Glomerular visceral epithelial cell (primary cell): ENCODE results near the gene PRKCB.

Experiments used
- DNase-seq: peaks from one replicate; pipeline ENCODE4 v3.0.0-alpha.2; 2016; ENCODE audit errors: extremely low spot score

Gene PRKCB

GRCh38 chr16:24166661-24167528 lies 331.1 kb downstream of the PRKCB start:
- no peak for DNase-seq

GRCh38 chr16:24168856-24169255 lies 333.1 kb downstream of the PRKCB start:
- no peak for DNase-seq

GRCh38 chr16:24170407-24170806 lies 334.6 kb downstream of the PRKCB start:
- DNase-seq: no peak

- DNase-seq: no peak
These were observed 338.7 kb downstream of the PRKCB start for GRCh38 chr16:24174504-24174903.

- no peak for DNase-seq
These were observed 339.2 kb downstream of the PRKCB start for GRCh38 chr16:24174957-24175356.

GRCh38 chr16:24178496-24178895 lies 342.7 kb downstream of the PRKCB start:
- DNase-seq: no peak

- no peak for DNase-seq
These were observed 344.7 kb downstream of the PRKCB start for GRCh38 chr16:24180451-24180850.

GRCh38 chr16:24188021-24188542 lies 352.3 kb downstream of the PRKCB start:
- no peak for DNase-seq

- DNase-seq: no peak
These were observed 353.1 kb downstream of the PRKCB start for GRCh38 chr16:24188751-24189318.

- DNase-seq: no peak
These were observed 354.2 kb downstream of the PRKCB start for GRCh38 chr16:24189941-24190340.

- DNase-seq: no peak
These were observed 356.2 kb downstream of the PRKCB start for GRCh38 chr16:24191876-24192402.

- no peak for DNase-seq
These were observed 359.4 kb downstream of the PRKCB start for GRCh38 chr16:24195221-24195620.

GRCh38 chr16:24198807-24199533 lies 363.2 kb downstream of the PRKCB start:
- DNase-seq: no peak

- no peak for DNase-seq
These were observed 367.9 kb downstream of the PRKCB start for GRCh38 chr16:24203675-24204074.

GRCh38 chr16:24204150-24204665 lies 368.4 kb downstream of the PRKCB start:
- no peak for DNase-seq

GRCh38 chr16:24206926-24207325 lies 371.1 kb downstream of the PRKCB start:
- DNase-seq: no peak

- no peak for DNase-seq
These were observed 372.9 kb downstream of the PRKCB start for GRCh38 chr16:24208710-24209109.

GRCh38 chr16:24214992-24215391 lies 379.2 kb downstream of the PRKCB start:
- no peak for DNase-seq

GRCh38 chr16:24216961-24217360 lies 381.2 kb downstream of the PRKCB start:
- DNase-seq: no peak

- DNase-seq: no peak
These were observed 381.7 kb downstream of the PRKCB start for GRCh38 chr16:24217461-24217860.

GRCh38 chr16:24218299-24218698 lies 382.5 kb downstream of the PRKCB start:
- no peak for DNase-seq

- DNase-seq: no peak
These were observed 385.4 kb downstream of the PRKCB start for GRCh38 chr16:24221219-24221618.
